K562 (cell line): Measurements from ENCODE around the gene ANKRD7. TPM values are rescaled to one million over a fixed set of nuclear protein-coding genes. Genes with fewer than 3 reads are reported as not detected.
A peak's percentile ranks its signal among the peaks of the same experiment; 100 is the strongest.

ENCODE experiments used
- ARID2 ChIP-seq: fragments of 450-650 bp; IDR thresholded peaks from 2 replicates; pipeline ENCODE4 v1.6.1; 2017; ENCODE audit warnings: antibody characterized with exemption, mild to moderate bottlenecking
- ATF6 ChIP-seq: sonication (generic); formaldehyde crosslinking; IDR thresholded peaks from 2 replicates; pipeline ENCODE4 v1.4.0; 2020; ENCODE audit warnings: mild to moderate bottlenecking, missing genetic modification reagents
- BMI1 ChIP-seq: fragments of 150-350 bp; IDR thresholded peaks from 2 replicates; pipeline ENCODE4 v1.6.1; 2014; ENCODE audit warnings: low read length
- CBX1 ChIP-seq: sonication (generic); IDR thresholded peaks from 2 replicates; pipeline ENCODE4 v1.6.1; 2016; ENCODE audit warnings: antibody characterized with exemption, low read depth, mild to moderate bottlenecking
- DMBX1 ChIP-seq: fragments of 250-450 bp; sonication (Bioruptor Pico); IDR thresholded peaks from 2 replicates; pipeline ENCODE4 v1.8.0; 2022; ENCODE audit warnings: inconsistent platforms, mild to moderate bottlenecking, moderate library complexity, borderline replicate concordance
- ELK1 ChIP-seq: sonication (generic); formaldehyde crosslinking; IDR thresholded peaks from 2 replicates; pipeline ENCODE4 v1.8.1; 2022; ENCODE audit warnings: missing genetic modification reagents
- EP300 ChIP-seq: IDR thresholded peaks from 2 replicates; pipeline ENCODE4 v1.6.1; 2012; ENCODE audit warnings: low read length, improper control_type of control experiment
- EP400 ChIP-seq: fragments of 450-650 bp; IDR thresholded peaks from 2 replicates; pipeline ENCODE4 v1.6.1; 2017; ENCODE audit warnings: antibody characterized with exemption, mild to moderate bottlenecking, moderate library complexity
- HDAC1 ChIP-seq, 2 experiments: fragments of 450-650 bp; IDR thresholded peaks; 2 replicates each; pipeline ENCODE4 v1.6.1; 2016 to 2017; ENCODE audit warnings: inconsistent platforms in 1 of 2, mild to moderate bottlenecking in 1 of 2, moderate library complexity in 1 of 2
- MCM5 ChIP-seq: fragments of 450-650 bp; IDR thresholded peaks from 2 replicates; pipeline ENCODE4 v1.6.1; 2016; ENCODE audit warnings: low read depth
- MLLT1 ChIP-seq, 2 experiments: fragments of 450-650 bp; IDR thresholded peaks; 2 replicates each; pipeline ENCODE4 v1.6.1; 2016
- MXI1 ChIP-seq: IDR thresholded peaks from 2 replicates; pipeline ENCODE4 v1.6.1; 2011; ENCODE audit warnings: low read depth, mild to moderate bottlenecking, improper control_type of control experiment, low read length
- NFIC ChIP-seq: fragments of 450-650 bp; IDR thresholded peaks from 2 replicates; pipeline ENCODE4 v1.6.1; 2017; ENCODE audit warnings: mild to moderate bottlenecking, inconsistent platforms
- NR1H2 ChIP-seq: sonication (generic); formaldehyde crosslinking; IDR thresholded peaks from 2 replicates; pipeline ENCODE4 v1.4.0; 2020; ENCODE audit warnings: mild to moderate bottlenecking, missing genetic modification reagents
- NR4A1 ChIP-seq, 2 experiments: fragments of 250-450 bp in 1 of 2; fragments of 450-650 bp in 1 of 2; sonication (Bioruptor Pico) in 1 of 2; IDR thresholded peaks; 2 replicates each; pipeline versions ENCODE4 v1.4.0 to v1.6.1; 2016 to 2020; ENCODE audit warnings: mild to moderate bottlenecking in 2 of 2, missing compliant biosample characterization in 1 of 2, missing genetic modification characterization in 1 of 2, moderate library complexity in 1 of 2
- RBM25 ChIP-seq: fragments of 200-400 bp; formaldehyde crosslinking; IDR thresholded peaks from 2 replicates; pipeline ENCODE4 v1.6.1; 2018; ENCODE audit warnings: low read length, low read depth, moderate library complexity; ENCODE audit not compliant: severe bottlenecking
- SIX5 ChIP-seq, 2 experiments: IDR thresholded peaks; 2 replicates each; pipeline ENCODE4 v1.6.1; 2011; ENCODE audit warnings: low read length in 2 of 2, borderline replicate concordance in 1 of 2, low read depth in 1 of 2, mild to moderate bottlenecking in 1 of 2, moderate library complexity in 1 of 2; ENCODE audit not compliant: insufficient read depth in 1 of 2
- SREBF1 ChIP-seq: fragments of 150-350 bp; IDR thresholded peaks from 2 replicates; pipeline ENCODE4 v1.6.1; 2014; ENCODE audit warnings: antibody characterized with exemption, low read depth, low read length, borderline replicate concordance
- TAF7 ChIP-seq: fragments of 450-650 bp; IDR thresholded peaks from 2 replicates; pipeline ENCODE4 v1.6.1; 2016; ENCODE audit warnings: missing genetic modification characterization, missing compliant biosample characterization
- TCF7 ChIP-seq: sonication (generic); IDR thresholded peaks from 2 replicates; pipeline ENCODE4 v1.6.1; 2016; ENCODE audit warnings: antibody characterized with exemption, borderline replicate concordance
- ZBTB5 ChIP-seq: fragments of 450-650 bp; IDR thresholded peaks from 2 replicates; pipeline ENCODE4 v1.6.1; 2017; ENCODE audit warnings: antibody characterized with exemption
- ZKSCAN1 ChIP-seq: fragments of 150-350 bp; IDR thresholded peaks from 2 replicates; pipeline ENCODE4 v1.6.1; 2016; ENCODE audit warnings: low read depth, low read length
- ZNF146 ChIP-seq: IDR thresholded peaks from one replicate; pipeline ENCODE4 v1.6.1; 2018; ENCODE audit warnings: missing compliant biosample characterization; ENCODE audit not compliant: unreplicated experiment
- polyA plus RNA-seq, 8 experiments: library from polyadenylated mRNA; depleted of rRNA in 4 of 8; stranded (reverse) in 5 of 8; unstranded in 3 of 8; fragments of >200 nt; fragmentation: Nextera tagmentation in 2 of 8; fragmentation: Illumina TruSeq in 1 of 8; extraction: Ambion mirVana in 2 of 8; extraction: Trizol in 1 of 8; gene quantifications; 2 replicates each; pipeline versions ENCODE4 v1.2.1 to v1.2.3, GENCODE V29; 2011 to 2014; ENCODE audit warnings: inconsistent platforms in 1 of 8, missing spikeins in 1 of 8
- total RNA-seq, 7 experiments: library from RNA; depleted of rRNA in 6 of 7; stranded (reverse); fragments of >200 nt in 6 of 7; fragmentation: Illumina TruSeq in 2 of 7; extraction: Trizol in 2 of 7; gene quantifications; 2 replicates each; pipeline versions ENCODE4 v1.2.1 to v1.2.3, GENCODE V29; 2011 to 2021; ENCODE audit warnings: low replicate concordance in 1 of 7

Gene ANKRD7
- total and polyA plus RNA-seq, 9 of the 15 experiments (the other 6 are each of a cell fraction or from before 2014, with no cell fraction given) = 0.33 TPM; not detected in 8

- TF ChIP-seq ATF6 (CRISPR knock-in tag) (no peak), ZBTB5 (no peak), CBX1 (no peak), EP400 (0 out of 2 replicates have a peak, but pooled peaks have one; percentile 36), NFIC (no peak), SREBF1 (no peak), ZKSCAN1 (no peak), SIX5 (IDR thresholded peaks at IDR 0.05; ENCODE audit: borderline replicate concordance in 1 of 2, insufficient read depth in 1 of 2, low read depth in 1 of 2, low read length in 2 of 2) (no peak), NR1H2 (CRISPR knock-in tag) (no peak), HDAC1 (IDR thresholded peaks at IDR 0.05) (no peak), EP300 (peak; percentile 22; the same call in 1 of the 2 replicates), ELK1 (CRISPR knock-in tag) (no peak), ZNF146 (CRISPR knock-in tag) (no peak), MXI1 (no peak), BMI1 (no peak), DMBX1 (CRISPR knock-in tag) (no peak), ARID2 (no peak), RBM25 (peak; percentile 42), TCF7 (no peak), TAF7 (no peak), MLLT1 (IDR thresholded peaks at IDR 0.05) (peak; percentile 20 to 62; a peak in 2 of 4 replicates), MCM5 (no peak), NR4A1 (CRISPR knock-in tag; IDR thresholded peaks at IDR 0.05) (no peak), NR4A1 (tag; IDR thresholded peaks at IDR 0.05) (no peak)
Measured at GRCh38 chr7:118185163-118185860, 39.2 kb upstream of the ANKRD7 start (continued).
